ENCODE results near the gene MGAT5B. TPM values are rescaled to one million over a fixed set of nuclear protein-coding genes. Genes with fewer than 3 reads are reported as not detected.

Gene MGAT5B, protein sequence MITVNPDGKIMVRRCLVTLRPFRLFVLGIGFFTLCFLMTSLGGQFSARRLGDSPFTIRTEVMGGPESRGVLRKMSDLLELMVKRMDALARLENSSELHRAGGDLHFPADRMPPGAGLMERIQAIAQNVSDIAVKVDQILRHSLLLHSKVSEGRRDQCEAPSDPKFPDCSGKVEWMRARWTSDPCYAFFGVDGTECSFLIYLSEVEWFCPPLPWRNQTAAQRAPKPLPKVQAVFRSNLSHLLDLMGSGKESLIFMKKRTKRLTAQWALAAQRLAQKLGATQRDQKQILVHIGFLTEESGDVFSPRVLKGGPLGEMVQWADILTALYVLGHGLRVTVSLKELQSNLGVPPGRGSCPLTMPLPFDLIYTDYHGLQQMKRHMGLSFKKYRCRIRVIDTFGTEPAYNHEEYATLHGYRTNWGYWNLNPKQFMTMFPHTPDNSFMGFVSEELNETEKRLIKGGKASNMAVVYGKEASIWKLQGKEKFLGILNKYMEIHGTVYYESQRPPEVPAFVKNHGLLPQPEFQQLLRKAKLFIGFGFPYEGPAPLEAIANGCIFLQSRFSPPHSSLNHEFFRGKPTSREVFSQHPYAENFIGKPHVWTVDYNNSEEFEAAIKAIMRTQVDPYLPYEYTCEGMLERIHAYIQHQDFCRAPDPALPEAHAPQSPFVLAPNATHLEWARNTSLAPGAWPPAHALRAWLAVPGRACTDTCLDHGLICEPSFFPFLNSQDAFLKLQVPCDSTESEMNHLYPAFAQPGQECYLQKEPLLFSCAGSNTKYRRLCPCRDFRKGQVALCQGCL
- 0.18 and 0.74 TPM in 2 replicates for total RNA-seq (ENCODE audit: low replicate concordance)

DNA sequence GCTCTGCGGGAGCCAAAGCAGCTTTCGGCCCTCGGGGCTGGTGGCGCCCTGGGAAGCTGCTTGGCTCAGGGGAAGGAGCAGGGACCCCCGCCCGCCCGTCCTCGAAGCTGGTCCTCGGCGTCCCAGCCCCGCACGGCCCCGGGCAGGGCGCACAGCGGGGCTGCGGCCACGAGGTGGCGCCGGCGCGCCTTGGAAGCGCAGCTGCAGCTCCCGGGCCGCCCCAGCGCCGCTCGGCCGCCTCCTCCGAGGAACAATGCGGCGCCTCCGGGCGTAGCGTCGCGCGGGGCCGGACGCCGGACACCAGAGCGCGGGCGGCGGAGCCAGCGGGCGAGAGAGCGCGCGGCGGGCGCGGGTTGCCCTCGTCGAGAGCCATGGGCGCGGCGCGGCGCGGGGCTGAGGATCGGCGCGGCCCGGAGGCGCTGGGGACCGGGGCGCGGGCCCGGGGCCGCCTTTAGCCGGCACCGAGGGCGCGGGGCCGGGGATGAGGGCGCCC, at the start of gene MGAT5B:
TSS of gene MGAT5B (plus strand) at position 229 of the 493 bp plus-strand sequence. CDS start 626 bp downstream, outside the sequence.
- peak within 1 kb of the TSS; percentile 37 for H3K4me3 ChIP-seq (ENCODE audit: low read depth, low read length)
- TF ChIP-seq, protein P1, sequence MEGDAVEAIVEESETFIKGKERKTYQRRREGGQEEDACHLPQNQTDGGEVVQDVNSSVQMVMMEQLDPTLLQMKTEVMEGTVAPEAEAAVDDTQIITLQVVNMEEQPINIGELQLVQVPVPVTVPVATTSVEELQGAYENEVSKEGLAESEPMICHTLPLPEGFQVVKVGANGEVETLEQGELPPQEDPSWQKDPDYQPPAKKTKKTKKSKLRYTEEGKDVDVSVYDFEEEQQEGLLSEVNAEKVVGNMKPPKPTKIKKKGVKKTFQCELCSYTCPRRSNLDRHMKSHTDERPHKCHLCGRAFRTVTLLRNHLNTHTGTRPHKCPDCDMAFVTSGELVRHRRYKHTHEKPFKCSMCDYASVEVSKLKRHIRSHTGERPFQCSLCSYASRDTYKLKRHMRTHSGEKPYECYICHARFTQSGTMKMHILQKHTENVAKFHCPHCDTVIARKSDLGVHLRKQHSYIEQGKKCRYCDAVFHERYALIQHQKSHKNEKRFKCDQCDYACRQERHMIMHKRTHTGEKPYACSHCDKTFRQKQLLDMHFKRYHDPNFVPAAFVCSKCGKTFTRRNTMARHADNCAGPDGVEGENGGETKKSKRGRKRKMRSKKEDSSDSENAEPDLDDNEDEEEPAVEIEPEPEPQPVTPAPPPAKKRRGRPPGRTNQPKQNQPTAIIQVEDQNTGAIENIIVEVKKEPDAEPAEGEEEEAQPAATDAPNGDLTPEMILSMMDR (IDR thresholded peaks at IDR 0.05; ENCODE audit: insufficient read depth, low read length): peak; percentile 51
- peak; percentile 72 for DNase-seq (ENCODE audit: low read depth)

DNA sequence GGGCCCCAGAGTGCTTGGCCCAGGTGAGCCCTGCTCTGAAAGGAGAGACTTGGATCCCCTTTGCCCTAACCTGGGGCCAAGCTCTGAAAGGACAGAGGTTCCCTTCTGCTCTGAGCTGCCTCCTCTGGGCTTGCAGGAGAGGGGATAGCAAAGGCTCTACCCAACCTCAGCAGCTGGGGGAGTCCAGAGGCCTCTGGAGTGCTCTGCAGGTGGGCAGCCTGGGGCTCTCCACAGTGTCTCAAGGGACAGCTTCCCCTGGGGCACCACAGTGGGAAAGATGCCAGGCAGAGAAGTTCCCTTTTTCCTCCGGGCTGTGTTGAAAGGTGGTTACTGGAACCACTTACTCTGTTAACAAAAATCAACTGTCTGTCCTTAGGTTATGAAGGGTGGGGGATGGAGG, 48.2 kb upstream of the MGAT5B start:
- no peak overlapping the region for H3K4me3 ChIP-seq (ENCODE audit: low read depth, low read length)
- DNase-seq (ENCODE audit: low read depth): no peak
- TF ChIP-seq, protein P1 (IDR thresholded peaks at IDR 0.05; ENCODE audit: insufficient read depth, low read length): no peak

DNA sequence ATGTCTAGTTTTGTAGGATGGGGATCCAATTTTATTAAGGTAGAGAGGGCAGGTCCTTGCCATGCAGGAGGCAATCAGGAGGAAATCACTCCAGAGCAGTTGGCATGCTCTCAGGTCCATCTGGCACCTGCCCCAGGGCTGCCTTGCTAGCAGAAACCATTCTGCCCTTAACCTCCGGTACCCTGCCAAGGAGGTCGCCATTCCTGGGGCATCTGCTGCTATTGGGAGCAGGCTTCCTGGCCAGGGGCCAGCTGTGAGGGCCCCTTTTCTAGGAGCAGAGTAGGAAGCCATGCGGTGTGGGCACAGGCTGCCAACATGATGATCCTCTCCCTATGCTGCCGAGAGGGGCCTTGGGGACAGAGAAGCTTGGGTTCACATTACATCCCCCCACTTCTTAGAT, 47.6 kb upstream of the MGAT5B start:
- TF ChIP-seq, protein P1 (IDR thresholded peaks at IDR 0.05; ENCODE audit: insufficient read depth, low read length): no peak
- no peak for DNase-seq (ENCODE audit: low read depth)
- no peak overlapping the region for H3K4me3 ChIP-seq (ENCODE audit: low read depth, low read length)

DNA sequence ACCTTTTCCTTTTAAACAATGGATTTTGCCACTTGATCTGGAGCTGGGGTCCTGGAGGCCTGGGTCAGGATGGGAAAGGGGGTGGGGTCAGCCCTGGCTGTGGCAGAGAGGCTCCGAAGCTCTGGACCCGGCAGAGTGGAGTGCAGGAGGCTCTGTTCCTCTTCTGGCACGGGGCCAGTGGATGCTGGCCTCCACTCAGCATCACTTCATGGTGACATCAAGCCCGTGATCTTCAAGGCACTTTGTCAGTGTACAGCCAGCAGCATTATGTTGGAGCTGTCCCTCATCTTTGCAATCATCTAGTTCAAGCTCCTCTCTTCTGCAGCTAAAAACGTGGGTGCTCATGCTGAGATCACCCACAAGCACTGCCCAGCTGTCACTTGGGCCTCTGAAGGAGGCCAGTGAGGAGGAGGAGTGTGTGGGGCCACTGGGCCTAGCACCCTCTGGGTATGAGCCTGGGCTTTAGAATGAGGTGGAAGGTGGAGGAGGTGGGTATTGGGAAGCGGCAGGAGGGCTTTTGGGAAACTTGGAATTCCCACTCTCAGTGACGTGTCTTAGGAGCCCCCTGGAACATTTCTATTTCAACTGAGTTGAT, 45.9 kb upstream of the MGAT5B start:
- H3K4me3 ChIP-seq (ENCODE audit: low read depth, low read length): no peak overlapping the region
- DNase-seq (ENCODE audit: low read depth): no peak
- TF ChIP-seq, protein P1 (IDR thresholded peaks at IDR 0.05; ENCODE audit: insufficient read depth, low read length): no peak

DNA sequence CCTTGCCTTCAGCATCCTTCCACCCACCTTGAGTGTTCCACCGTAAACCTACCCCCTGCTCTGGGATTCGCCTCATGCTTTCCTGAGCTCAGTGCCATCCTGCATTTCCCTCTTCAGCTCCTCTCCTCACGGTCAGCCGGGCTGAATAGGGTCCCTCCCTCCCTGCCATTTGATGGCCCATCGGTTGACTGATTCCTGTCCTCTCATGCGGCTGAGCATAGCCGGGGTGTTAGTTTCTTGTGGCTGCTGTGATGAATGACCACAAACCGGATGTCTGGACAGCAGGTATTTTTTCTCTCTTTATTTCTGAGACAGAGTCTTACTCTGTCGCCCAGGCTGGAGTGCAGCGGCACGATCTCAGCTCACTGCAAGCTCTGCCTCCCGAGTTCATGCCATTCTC, 44.1 kb upstream of the MGAT5B start:
- H3K4me3 ChIP-seq (ENCODE audit: low read depth, low read length): no peak overlapping the region
- TF ChIP-seq, protein P1 (IDR thresholded peaks at IDR 0.05; ENCODE audit: insufficient read depth, low read length): no peak
- no peak for DNase-seq (ENCODE audit: low read depth)

DNA sequence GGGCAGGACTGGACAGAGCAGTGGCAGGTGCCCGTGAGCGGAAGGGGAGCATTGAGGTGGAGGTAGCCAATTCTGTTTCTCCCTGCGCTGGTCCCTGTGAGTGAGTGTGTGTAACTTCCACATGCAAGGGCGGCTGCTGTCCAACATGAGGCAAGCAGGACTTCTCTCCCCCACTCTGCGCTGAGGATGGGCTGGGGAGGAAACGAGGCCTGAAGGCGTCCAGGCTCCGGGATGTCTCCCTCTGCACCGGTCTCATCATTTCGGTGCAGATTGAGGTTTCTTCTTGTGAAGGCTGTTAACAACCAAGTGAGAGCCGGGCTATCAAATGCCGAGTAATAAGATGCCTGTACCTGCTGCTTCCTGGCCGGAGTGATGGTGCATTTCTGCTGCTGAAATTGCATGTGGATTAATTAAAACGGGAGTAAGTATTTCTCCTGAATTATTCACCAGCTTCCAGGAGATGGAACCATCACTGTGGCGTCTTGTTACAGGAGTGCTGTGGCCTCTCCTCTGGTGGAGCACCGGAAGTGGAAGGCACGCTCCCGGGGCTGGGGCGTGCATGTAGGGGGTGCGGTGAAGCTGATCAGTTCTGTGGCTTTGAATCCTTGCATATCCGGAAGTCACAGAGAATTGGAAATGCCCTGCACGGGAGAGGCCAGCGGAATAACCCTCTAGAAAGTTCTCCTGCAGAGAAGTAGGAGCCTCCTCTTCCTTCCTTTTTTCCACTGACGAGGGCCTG, 41.7 kb upstream of the MGAT5B start:
- no peak for DNase-seq (ENCODE audit: low read depth)
- TF ChIP-seq, protein P1 (IDR thresholded peaks at IDR 0.05; ENCODE audit: insufficient read depth, low read length): no peak
- no peak overlapping the region for H3K4me3 ChIP-seq (ENCODE audit: low read depth, low read length)

All from fibroblast of the aortic adventitia (primary cell).